Measurements from ENCODE around the gene ODAD2. TPM values are rescaled to one million over a fixed set of nuclear protein-coding genes. Genes with fewer than 3 reads are reported as not detected.

Gene ODAD2
- total RNA-seq, 4 donors from 2014 or later: 0.31 to 3.2 TPM; not detected in 2

DNA sequence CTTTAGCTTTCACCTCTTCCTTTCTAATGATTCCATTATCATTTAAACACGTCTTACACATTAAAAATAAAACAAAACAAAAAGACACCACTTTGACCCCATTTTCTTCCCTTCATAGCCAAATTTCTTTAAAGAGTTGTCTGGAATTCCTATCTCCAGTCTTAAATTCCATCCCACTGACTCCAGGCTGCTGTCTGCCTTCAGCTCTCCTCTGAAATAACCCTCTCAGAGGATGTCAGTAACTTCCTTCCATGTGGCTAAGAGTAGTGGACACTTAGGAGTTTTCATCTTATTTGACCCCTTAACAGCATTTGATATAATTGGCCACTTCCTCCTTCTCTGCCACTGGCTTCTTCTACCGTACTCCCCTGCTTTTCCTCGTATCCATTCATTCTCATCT, 183.6 kb downstream of the ODAD2 start:
- ATAC-seq (ENCODE audit: low FRiP score) (no peak), DNase-seq (ENCODE audit: low spot score) (no peak)
- TF ChIP-seq, protein P1, sequence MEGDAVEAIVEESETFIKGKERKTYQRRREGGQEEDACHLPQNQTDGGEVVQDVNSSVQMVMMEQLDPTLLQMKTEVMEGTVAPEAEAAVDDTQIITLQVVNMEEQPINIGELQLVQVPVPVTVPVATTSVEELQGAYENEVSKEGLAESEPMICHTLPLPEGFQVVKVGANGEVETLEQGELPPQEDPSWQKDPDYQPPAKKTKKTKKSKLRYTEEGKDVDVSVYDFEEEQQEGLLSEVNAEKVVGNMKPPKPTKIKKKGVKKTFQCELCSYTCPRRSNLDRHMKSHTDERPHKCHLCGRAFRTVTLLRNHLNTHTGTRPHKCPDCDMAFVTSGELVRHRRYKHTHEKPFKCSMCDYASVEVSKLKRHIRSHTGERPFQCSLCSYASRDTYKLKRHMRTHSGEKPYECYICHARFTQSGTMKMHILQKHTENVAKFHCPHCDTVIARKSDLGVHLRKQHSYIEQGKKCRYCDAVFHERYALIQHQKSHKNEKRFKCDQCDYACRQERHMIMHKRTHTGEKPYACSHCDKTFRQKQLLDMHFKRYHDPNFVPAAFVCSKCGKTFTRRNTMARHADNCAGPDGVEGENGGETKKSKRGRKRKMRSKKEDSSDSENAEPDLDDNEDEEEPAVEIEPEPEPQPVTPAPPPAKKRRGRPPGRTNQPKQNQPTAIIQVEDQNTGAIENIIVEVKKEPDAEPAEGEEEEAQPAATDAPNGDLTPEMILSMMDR (IDR thresholded peaks at IDR 0.05): no peak

DNA sequence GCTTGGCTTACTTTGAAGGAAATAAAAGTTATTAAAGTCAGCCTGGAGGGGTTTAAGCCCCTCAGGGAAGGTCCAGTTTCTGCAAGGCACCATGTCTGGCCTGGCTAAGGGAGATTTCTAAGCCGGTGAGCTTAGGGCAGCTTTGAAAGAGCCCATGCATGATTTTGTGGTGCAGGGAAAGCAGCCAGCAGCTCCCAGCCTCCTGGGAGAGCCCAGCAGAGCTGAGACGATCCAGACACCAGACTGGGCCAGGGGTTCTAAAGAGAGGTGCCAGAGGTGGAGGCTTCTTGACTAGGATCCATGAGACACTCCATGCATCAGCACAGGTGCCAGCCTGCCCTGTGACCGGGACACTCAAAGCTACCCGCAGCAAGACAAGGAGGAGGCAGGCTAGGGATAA, 193.7 kb downstream of the ODAD2 start:
- no peak for ATAC-seq (ENCODE audit: low FRiP score)
- TF ChIP-seq, protein P1 (IDR thresholded peaks at IDR 0.05): no peak

DNA sequence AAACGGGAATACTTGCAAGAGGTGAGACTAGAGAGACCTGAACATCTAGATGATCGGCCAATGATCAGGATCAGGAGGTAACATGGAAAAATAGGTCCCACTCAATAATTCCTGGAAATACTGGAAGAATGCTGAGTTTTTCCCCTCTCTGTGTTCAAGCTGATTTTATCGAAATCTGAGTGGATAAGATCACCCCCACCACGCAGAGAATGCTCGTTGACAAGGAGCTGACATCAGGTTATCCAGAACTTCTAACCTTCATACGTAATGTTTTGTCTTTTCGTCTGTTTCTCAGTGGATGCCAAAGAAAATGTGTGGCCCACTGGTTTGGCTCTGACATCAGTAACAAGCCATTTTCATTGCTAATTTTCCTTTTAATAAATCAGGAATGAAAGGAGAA, 194.7 kb downstream of the ODAD2 start:
- ATAC-seq (ENCODE audit: low FRiP score): no peak
- TF ChIP-seq, protein P1 (IDR thresholded peaks at IDR 0.05): no peak
- DNase-seq (ENCODE audit: low spot score): no peak

More for the DNA sequence above, 193.7 kb downstream of the ODAD2 start:
- no peak for DNase-seq (ENCODE audit: low spot score)

DNA sequence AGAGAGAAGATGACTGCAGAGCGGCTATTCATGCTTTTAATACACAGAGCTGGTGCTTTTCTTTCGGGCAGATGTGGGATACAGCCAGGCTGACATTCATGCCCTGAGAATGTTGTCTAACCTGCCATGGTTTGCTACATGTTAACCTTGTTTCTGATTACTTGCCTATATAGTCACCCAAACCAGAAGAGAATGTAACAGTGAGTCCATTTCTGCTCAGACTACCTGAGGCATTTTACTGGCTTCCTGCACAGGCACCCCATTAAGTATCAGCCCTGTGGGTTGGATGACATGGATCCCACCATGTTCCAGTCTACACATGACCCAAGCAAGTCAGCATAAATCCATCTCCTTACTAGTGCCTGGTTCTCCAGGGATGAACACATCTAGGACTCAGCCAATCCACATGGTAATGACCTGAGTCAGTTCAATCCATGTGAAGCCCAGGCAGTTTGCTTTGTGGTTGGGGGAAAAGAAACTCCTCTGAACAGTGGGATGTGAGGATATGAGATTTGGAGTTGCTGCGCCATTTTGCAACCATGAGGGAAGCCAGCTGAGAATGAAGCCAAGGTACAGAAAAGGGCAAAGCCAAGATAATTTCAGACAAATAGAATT, 197.6 kb downstream of the ODAD2 start:
- TF ChIP-seq, protein P1 (IDR thresholded peaks at IDR 0.05): no peak
- DNase-seq (ENCODE audit: low spot score) (no peak), ATAC-seq (ENCODE audit: low FRiP score) (peak; percentile 48)

DNA sequence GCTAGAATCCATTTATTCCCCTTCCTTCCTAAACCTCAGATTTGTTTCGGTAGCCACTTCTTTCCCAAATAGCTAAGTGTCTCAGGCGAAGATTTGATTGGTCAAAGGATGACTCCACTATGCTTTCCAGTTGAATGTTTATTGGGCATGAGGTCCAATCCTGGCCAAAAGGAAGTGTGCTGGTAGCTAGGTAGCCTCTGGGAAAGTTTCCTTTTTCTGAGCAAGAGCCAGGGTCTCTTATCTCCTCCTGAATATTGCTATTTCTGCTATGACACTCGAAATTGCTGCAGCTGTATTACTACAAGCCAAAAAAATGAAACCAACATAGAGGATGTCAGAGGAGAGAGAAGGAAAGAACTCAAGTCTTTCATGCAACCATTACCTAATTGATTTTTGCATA, 199.8 kb downstream of the ODAD2 start:
- TF ChIP-seq, protein P1 (IDR thresholded peaks at IDR 0.05): no peak
- DNase-seq (ENCODE audit: low spot score) (no peak), ATAC-seq (ENCODE audit: low FRiP score) (no peak)

DNA sequence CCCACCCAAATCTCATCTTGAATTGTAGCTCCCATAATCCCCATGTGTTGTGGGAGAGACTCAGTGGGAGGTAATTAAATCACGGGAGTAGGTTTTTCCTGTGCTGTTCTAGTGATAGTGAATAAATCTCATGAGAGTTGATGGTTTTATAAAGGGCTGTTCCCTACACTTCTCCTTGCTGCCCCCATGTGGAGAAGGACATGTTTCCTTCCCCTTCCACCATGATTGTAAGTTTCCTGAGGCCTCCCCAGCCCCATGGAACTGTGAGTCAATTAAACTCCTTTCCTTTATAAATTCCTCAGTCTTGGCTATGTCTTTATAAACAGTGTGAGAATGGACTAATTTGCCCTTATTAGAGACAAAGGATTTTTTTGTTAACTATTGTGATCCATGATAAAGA, 204.7 kb downstream of the ODAD2 start:
- ATAC-seq (ENCODE audit: low FRiP score) (no peak), DNase-seq (ENCODE audit: low spot score) (no peak)
- TF ChIP-seq, protein P1 (IDR thresholded peaks at IDR 0.05): no peak

DNA sequence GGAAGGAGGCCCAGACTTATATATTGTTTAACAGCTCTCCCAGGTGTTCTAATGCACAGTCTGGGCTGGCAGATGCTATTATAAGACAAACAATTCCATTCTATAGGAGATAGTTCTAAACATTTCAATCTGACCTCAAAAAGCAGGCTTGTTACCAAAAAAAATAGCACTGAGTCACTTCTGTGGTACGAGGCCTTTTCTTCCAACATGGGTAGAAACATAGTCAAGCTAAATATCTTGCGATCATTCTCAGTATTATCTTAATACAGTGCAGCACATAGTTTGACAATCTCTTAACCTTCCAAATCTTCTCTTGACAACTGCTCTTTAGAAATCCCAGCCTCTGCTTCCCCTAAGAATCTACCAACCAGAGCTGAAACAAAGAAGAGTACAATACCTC, 206.7 kb downstream of the ODAD2 start:
- ATAC-seq (ENCODE audit: low FRiP score) (no peak), DNase-seq (ENCODE audit: low spot score) (no peak)
- TF ChIP-seq, protein P1 (IDR thresholded peaks at IDR 0.05): no peak
